ENCODE results near the gene SCNN1A. TPM values are rescaled to one million over a fixed set of nuclear protein-coding genes. Genes with fewer than 3 reads are reported as not detected.

Gene SCNN1A
- total and polyA plus RNA-seq, 11 donors = 0.11 to 3.9 (median 0.43) TPM; not detected in 4

DNA sequence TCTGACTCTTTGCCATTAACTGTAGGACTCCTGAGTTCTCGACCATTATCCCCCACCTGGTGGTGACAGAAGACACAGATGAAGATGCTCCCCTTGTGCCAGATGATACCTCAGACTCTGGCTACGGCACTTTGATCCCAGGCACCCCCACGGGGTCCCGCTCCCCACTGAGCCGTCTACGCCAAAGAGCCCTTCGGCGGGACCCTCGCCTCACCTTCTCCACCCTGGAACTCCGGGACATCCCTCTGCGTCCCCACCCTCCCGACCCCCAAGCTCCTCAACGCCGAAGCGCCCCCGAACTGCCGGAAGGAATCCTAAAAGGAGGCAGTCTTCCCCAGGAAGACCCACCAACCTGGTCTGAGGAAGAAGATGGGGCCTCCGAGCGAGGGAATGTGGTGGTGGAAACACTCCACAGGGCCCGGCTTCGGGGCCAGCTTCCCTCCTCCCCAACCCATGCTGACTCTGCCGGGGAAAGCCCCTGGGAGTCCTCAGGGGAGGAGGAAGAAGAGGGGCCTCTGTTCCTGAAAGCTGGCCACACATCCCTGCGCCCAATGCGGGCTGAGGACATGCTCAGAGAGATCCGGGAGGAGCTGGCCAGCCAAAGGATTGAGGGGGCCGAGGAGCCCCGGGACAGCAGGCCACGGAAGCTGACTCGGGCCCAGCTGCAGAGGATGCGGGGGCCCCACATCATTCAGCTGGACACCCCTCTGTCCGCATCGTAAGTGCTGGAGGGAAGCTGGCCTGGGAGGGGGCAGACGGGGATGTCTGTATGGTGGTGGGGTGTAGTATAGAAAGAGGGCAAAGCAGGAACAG lies 47.9 kb downstream of the SCNN1A start:
- DNase-seq = peak in 2 of 5 donors; percentile 40 to 72
- WGBS, 4 donors = 59 to 69% (median 64%) methylated on average over 31 to 33 of the region's 33 CpGs
- ATAC-seq = peak in 2 of 4 donors; percentile 7 to 9
- H3K4me1 ChIP-seq = peaks cover 0 to 97% (median 43%) of the 10 kb centered on the region in 12 donors
- intact Hi-C loops (cut with DNase I) = loop anchor here in 5 of 10 donors (5.0 to 10.0 kb wide), 5 partner anchors 40 to 140 kb away; no protein-coding TSS in a partner anchor
- no peaks in the 10 kb centered on the region for H3K9me3 ChIP-seq
- H3K4me3 ChIP-seq = peak overlapping the region in 1 of 12 donors; percentile 28
- no peaks in the 10 kb centered on the region for H3K27me3 ChIP-seq
- H3K27ac ChIP-seq = peak overlapping the region in 10 of 12 donors; percentile 3 to 97 (median 36)
- TF ChIP-seq POLR2A (IDR thresholded peaks at IDR 0.05) = no peak
- TF ChIP-seq, protein P1, sequence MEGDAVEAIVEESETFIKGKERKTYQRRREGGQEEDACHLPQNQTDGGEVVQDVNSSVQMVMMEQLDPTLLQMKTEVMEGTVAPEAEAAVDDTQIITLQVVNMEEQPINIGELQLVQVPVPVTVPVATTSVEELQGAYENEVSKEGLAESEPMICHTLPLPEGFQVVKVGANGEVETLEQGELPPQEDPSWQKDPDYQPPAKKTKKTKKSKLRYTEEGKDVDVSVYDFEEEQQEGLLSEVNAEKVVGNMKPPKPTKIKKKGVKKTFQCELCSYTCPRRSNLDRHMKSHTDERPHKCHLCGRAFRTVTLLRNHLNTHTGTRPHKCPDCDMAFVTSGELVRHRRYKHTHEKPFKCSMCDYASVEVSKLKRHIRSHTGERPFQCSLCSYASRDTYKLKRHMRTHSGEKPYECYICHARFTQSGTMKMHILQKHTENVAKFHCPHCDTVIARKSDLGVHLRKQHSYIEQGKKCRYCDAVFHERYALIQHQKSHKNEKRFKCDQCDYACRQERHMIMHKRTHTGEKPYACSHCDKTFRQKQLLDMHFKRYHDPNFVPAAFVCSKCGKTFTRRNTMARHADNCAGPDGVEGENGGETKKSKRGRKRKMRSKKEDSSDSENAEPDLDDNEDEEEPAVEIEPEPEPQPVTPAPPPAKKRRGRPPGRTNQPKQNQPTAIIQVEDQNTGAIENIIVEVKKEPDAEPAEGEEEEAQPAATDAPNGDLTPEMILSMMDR (IDR thresholded peaks at IDR 0.05) = no peak
- H3K36me3 ChIP-seq = peaks cover 0 to 62% (median 50%) of the 10 kb centered on the region in 9 donors

- Histone ChIP-seq H3K4me3 (peak overlapping the region in 1 of 12 donors; percentile 28), H3K9me3 (no peaks in the 10 kb centered on the region), H3K4me1 (peaks cover 0 to 96% (median 51%) of the 10 kb centered on the region in 12 donors), H3K27me3 (no peaks in the 10 kb centered on the region), H3K27ac (peak overlapping the region in 7 of 12 donors; percentile 5 to 97 (median 41)), H3K36me3 (peaks cover 0 to 54% (median 41%) of the 10 kb centered on the region in 9 donors)
- TF ChIP-seq, protein P1 (IDR thresholded peaks at IDR 0.05) = peak; percentile 40 to 78 (median 56)
- TF ChIP-seq POLR2A (IDR thresholded peaks at IDR 0.05) = no peak
- DNase-seq (peak in 4 of 5 donors; percentile 57 to 68 (median 64)), ATAC-seq (peak; percentile 53 to 66 (median 56))
- intact Hi-C loops (cut with DNase I) = loop anchor here in 5 of 10 donors (5.0 to 10.0 kb wide), 5 partner anchors 41 to 141 kb away; no protein-coding TSS in a partner anchor
- 49 to 60% (median 54%) methylated on average over 21 of the region's 21 CpGs for WGBS, 4 donors
Measured at GRCh38 chr12:6326316-6327228, 48.8 kb downstream of the SCNN1A start.

- ATAC-seq (no peak), DNase-seq (no peak)
- Histone ChIP-seq H3K4me1 (peaks cover 0 to 82% (median 50%) of the 10 kb centered on the region in 12 donors), H3K4me3 (no peak overlapping the region), H3K27me3 (no peaks in the 10 kb centered on the region), H3K9me3 (no peaks in the 10 kb centered on the region), H3K36me3 (peaks cover 0 to 39% (median 27%) of the 10 kb centered on the region in 9 donors), H3K27ac (peak overlapping the region in 3 of 12 donors; percentile 78 to 97 (median 95))
- intact Hi-C loops (cut with DNase I) = loop anchor here in 5 of 10 donors (5.0 to 10.0 kb wide), 5 partner anchors 42 to 142 kb away; no protein-coding TSS in a partner anchor
- 74 to 80% (median 77%) methylated on average over 6 of the region's 6 CpGs for WGBS, 4 donors
- TF ChIP-seq, protein P1 (IDR thresholded peaks at IDR 0.05) = no peak
- TF ChIP-seq POLR2A (IDR thresholded peaks at IDR 0.05) = no peak
Measured at GRCh38 chr12:6324936-6325750, 50.2 kb downstream of the SCNN1A start.

All from heart left ventricle (tissue), 16 donors.